ENCODE data around the gene TUBA4A.

DNA sequence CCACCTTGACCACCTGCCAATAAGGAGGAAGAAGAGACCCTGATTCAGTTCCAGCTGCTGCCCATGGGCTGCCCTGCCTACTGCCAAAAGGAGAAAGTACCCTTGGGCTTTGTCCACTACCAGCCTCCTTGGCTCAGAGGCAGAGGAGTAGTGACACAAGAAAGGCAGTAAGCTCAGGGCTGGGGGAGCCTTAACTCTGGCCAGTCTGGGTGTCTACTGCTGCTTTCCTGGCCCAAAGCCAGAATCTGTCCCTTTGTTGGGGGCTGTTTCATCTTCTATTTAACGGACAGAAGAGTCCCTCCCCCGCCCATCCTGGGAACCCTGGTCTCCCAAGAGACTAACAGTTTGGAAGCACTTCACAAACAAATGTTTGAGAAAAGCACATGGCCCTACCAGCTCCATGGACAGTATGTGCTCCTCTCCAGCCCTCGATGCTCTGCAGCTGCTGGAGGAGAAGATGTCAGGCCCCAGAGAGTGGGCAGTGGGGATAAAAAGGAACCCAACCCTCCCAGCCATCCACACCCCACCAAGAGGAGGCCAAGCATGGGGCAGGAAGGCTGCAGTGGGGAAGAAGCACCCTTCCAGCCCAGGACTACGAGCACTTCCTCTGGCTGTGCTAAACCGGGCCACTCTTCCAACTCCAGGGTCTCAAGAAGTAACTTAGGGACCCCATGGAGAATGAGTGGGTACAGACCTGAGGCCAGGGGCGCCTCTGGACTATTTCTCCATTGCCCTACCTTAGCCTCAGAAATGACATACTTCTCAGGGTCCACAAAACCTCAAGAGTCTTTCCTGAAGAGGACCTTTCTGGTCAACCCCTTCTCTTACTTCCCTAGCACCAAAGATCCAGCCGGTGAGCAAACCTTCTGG lies 25.4 kb downstream of the TUBA4A start:
- TF ChIP-seq, protein P1, sequence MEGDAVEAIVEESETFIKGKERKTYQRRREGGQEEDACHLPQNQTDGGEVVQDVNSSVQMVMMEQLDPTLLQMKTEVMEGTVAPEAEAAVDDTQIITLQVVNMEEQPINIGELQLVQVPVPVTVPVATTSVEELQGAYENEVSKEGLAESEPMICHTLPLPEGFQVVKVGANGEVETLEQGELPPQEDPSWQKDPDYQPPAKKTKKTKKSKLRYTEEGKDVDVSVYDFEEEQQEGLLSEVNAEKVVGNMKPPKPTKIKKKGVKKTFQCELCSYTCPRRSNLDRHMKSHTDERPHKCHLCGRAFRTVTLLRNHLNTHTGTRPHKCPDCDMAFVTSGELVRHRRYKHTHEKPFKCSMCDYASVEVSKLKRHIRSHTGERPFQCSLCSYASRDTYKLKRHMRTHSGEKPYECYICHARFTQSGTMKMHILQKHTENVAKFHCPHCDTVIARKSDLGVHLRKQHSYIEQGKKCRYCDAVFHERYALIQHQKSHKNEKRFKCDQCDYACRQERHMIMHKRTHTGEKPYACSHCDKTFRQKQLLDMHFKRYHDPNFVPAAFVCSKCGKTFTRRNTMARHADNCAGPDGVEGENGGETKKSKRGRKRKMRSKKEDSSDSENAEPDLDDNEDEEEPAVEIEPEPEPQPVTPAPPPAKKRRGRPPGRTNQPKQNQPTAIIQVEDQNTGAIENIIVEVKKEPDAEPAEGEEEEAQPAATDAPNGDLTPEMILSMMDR (IDR thresholded peaks at IDR 0.05; ENCODE audit: insufficient read depth, low read depth, low read length), result no peak
- no peak for TF ChIP-seq EZH2 (IDR thresholded peaks at IDR 0.05; ENCODE audit: insufficient read depth, low read length)

All from astrocyte (in vitro differentiated cells and primary cell).